ENCODE results near the gene CDC6.

Gene CDC6

DNA sequence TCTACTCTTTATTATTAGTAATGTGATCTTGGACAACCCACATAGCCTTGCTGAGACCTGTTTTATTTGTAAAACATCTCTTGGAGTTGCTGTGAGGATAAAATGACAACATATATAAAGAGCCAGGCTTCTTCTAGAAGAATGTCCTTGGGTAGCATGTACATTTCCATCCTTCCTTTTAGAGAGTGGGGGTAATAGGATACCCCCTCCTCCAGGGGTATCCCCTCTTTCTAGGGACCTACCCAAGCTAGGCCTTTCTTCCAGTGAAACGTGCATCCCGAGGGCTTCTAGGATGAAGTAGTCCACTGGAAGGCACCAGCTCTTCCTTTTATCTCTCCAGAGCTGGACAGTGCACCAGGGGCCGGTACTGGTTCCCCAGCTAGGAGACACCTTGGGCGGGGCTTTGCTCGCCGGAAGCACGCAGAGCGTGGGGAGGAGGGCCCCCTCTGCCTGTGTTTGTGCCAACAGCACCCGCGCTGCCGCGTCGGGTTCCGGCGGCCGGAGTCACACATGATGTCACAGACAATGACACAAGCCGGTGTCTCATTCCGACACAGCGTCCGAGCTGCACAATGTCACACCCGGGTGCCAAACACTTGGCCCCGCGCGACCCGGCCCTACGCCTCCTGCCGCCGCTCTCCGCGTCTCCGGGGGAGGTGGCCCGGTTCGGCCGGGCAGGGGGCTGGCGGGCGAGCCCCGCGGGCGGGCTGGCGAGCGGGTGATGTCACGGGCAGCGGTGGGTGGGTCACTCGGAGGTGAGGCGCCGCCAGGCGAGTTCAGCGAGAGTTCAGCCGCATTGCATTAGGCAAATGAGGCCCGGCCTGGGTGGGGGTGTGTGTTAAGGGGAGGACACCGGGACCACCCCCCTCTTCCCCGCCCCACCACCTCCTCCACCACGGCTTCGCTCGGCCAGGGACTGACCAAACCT is 53.5 kb downstream of the CDC6 start:
- DNase-seq (ENCODE audit: low read depth), result peak; percentile 78

DNA sequence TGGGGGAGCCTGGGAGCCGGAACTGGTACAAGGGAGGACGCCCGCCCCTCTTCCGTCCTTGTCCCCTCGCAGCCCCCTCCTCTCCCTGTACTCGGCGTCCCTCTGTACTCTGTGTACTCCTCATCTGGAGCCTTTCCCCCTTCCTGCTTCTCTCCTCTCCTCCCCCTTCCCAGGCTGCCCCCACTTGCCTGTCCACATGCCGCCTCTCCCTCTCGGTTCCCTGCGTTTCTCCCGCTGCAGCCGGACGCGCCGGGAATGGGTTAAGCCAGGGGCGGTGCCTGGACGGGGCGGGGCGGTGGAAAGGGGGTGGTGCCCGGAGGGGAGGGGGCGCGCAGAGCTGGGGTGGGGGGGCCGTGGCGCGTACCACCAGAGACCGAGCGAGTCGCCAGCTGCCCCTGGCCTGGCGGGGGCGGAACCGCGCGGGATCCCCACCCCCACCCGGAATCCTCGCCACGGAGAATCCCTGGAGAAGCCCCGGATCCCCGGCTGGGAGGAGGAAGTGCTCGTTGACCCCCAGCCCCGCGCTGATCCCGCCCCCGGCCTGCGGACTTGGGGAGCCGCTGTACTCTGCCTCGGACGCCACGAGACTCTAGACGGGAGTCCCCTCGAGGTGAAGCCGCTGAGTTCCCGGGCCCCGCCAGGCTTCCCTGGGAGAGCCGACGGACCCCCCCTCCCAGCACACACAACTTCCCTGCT is 54.3 kb downstream of the CDC6 start:
- no peak for DNase-seq (ENCODE audit: low read depth)

DNA sequence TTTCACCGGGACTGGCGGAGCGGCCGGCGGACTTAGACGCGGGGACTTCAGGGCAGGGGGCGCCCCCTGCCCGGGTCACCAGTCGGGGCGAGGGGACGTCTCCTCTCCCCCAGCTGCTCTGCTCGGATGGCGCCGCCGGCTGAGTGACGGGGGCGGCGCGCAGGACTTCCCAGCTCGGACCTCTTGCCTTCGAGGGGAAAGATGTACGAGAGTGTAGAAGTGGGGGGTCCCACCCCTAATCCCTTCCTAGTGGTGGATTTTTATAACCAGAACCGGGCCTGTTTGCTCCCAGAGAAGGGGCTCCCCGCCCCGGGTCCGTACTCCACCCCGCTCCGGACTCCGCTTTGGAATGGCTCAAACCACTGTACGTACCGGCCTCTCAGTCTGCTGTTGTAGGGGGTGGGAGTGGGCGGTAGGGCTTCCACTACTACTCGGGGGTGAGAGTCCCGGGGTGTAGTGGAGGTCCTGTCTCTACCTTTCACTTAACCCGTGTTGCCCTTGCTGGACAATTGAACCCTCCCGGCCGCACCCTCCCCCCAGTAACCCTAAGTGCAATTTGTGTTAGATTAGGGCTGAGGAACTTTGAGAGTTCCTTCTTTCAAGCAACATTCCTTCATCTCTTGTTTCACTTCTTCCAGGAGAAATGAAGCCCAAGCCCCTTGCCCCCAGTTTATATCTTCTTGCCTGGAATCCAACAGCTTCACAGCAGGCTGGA is 55.0 kb downstream of the CDC6 start:
- no peak for DNase-seq (ENCODE audit: low read depth)

DNA sequence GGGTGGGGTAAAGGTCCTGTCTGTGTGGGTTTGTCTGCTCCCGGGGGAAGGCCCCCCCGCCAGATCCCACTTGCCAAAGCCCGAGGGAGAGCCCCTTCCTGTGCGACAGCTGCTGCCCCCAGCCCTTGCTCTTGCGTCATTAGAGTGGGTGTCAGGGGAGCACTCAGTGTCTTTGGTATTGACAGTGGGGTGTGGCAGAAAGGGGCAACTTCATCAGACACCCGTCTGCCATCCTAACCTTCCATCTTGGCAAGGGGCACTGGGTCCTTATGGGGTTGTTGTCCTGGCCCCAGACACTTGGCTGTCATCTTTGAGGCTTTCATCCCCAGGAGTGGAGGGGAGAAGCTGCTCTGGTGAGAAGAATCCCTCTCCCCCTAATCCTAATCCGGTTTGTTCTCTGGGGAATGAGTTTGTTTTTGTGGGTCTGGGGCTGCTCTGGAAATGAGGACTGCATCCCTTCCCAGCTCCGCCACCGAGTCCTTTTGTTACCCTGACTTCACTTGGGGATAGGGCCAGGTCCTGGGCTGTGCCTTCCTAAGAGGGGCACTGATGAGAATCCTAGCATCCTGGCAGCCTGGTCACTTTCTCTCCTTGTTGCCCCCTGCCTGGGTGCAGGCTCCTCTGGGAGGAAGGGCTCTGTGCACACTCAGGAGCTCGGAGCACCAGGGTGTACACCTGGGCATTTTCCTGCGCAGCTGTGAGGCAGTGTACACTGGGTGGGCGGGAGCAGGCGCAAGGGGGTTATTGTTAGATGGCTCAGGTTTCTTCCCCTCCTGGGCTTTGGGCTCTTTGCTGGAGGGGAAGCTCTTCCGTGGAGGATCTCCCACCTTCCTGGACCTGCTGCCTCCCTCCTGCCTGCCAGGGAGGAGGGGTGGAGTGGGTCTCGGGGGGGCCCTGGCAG is 55.8 kb downstream of the CDC6 start:
- no peak for DNase-seq (ENCODE audit: low read depth)

DNA sequence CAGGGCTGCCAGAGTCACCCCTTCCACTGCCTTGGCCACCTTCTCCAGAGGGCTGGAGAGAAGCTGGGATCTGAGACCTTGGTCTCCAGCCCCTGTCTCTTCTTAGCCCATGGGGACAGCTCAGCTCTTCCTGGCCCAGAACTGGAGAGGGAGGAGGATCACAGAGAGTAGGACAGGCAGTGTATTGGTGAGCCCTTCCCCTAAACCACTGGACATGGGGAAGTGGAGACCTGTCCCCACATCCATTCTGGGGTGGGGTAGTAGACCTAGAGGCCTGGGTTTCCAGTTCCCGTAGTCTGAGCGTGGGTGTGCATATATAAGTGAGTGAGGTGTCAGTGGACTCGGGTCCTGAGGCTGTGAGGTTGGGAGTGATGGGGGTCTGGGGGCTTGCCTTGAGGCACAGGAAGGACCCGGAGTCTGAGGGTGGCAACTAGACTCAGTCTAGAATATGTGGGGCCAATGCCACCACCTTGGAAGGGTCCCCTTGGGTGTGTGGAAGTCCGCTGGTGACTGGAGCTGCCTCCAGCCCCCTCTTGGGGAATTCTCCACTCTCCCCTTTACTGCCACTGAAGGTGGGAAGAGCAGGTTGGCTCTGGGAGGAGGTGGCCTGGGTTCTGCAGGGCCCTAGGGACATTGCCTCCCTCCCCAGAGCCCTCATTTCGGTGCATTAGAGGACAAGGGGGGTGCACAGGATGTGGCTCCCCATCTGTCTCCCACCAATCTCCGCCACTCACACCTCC is 56.9 kb downstream of the CDC6 start:
- no peak for DNase-seq (ENCODE audit: low read depth)

DNA sequence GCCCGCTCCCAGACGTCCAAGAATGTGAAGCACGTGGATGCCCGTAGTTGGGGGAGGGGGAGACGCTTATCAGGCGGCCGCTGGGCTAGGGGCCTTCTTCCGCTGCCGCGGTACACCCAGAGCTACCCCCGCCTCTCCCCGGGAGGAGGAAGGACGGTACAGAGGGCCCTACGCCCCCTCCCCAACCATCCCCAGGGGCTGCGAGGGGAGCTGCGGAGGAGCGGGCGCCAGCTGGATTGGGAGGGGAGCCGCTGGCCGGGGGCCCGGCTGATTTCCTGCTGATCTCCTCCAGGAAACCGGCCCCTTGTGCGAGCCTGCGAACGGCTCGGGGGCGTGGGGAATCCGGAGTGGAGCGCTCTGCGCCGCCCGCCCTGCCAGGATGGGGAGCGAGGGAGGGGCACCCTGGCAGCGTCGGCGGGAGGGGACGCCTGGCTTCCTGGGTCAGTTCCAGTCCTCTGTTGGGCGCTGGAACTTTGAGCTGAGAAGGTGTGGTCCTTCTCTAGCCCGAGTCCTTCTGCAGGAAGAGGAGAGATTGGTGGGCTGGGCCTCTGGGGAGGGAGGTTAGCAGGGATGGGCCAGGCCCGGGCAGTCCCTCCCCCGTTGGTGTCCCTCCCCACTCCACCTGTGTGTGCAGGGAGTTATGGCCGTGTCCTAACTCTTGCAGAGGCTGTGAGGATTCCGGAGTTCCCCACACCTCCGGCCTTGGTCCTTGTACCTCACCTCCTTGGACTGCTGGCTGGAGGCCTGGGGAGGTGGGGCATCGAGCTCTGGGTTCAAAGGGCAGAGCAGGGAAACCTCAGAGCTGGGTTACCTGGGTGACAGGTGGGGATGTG is 57.7 kb downstream of the CDC6 start:
- no peak for DNase-seq (ENCODE audit: low read depth)

DNA sequence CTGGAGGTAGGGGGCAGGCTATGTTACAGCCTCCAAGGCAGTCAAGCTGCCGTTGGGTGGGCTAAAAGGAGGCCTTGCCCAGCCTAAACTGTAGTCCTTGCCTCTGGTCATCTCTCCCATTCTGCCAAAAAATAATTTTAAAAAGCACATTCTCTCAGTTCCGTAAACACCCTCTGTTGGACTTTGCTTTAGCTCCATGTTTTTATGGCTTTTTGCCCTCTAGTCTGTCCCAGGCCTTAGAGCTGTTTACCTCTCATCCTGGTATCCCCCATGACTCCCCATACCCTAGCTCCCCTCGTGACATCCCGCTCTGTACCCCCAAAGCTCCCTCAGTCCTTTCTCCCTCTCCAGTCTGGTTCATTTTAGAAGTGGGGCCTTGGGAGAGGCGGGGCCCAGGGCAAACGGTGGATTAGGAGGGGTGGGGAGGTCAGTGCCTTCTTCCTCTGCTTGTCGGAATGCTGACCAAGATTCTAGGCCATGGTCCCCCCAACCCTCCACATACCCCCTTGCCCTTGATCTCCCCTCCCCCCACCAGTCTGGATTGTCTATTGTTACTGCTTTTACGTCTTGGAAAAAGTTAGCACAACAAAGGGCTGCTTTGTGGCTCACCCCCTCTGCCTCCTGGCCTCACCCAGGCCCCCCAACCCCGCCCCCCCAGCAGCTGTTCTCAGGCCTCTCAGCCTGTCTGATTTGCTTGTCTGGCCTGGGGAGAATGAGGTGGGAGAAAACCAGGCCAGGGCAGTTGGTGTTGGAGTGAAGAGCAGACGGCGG is 58.5 kb downstream of the CDC6 start:
- DNase-seq (ENCODE audit: low read depth), result no peak

DNA sequence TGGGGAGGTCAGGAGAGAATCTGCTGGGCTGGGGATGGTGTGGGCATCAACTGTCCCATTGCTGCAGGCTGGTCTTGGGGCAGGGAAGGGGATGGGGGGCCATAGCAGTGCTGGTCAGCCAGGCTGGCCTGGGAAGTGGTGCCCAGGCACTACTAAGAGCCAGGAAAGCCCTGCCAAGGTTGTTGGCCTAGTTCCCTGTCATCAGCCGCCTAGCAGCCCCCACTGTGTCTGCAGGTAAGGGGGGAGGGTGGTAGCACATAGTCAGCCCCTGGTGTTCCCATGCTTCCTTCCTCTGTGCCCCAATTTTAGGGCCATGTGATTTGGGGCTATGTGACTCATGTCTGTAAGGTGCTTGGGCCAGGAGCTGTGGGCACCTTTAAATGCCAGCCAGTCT is 59.1 kb downstream of the CDC6 start:
- DNase-seq (ENCODE audit: low read depth), result no peak

DNA sequence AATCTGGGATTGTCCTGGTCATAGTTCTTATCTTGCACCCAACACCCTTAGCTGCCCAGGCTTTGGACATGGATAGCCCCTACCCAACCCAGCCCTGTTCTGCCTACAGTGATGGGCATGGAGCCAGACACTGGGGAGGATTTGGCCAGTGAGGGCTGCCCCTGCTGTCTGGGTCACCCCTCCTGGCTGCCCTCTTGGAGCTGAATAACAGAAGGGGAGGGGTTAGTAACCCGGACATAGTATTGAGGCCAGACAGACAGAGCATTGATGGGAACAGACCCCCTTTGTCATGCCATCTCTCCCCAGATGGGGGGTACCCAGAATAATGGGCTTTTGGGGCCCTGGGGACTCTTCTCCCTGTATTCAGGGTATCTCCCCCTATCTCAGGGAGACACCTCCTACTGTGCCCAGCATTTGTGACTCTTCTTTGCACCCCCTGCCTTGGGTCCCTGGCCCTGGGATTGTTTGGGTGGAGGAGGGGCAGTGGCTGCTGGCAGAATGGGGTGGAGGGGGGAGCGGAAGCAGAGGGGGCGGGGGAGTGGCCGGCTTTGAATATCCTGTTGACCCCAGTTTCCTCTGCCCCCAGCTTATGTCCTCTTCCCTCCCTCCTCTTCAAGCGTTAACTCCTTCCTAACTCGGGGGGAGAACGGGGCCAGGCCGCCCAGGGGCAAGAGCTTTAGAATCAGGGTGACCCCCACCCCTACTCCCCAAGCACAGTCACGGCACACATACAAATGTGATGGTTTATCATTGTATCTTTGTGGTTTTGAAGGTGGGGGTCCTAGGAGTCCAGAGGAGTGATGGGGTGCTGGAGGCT is 59.8 kb downstream of the CDC6 start:
- DNase-seq (ENCODE audit: low read depth), result no peak

DNA sequence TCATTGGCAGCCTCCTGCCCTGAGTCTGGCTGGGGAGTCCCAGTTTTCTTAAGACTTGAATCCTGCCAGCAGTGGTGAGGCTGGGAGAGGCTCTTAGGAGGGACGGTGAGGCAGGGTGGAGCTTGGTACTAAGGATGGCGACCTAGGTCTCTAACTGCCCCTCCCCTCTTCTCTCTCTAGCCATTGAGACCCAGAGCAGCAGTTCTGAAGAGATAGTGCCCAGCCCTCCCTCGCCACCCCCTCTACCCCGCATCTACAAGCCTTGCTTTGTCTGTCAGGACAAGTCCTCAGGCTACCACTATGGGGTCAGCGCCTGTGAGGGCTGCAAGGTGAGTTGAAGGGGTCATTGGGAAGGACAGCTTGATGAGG is 60.4 kb downstream of the CDC6 start:
- DNase-seq (ENCODE audit: low read depth), result no peak

DNA sequence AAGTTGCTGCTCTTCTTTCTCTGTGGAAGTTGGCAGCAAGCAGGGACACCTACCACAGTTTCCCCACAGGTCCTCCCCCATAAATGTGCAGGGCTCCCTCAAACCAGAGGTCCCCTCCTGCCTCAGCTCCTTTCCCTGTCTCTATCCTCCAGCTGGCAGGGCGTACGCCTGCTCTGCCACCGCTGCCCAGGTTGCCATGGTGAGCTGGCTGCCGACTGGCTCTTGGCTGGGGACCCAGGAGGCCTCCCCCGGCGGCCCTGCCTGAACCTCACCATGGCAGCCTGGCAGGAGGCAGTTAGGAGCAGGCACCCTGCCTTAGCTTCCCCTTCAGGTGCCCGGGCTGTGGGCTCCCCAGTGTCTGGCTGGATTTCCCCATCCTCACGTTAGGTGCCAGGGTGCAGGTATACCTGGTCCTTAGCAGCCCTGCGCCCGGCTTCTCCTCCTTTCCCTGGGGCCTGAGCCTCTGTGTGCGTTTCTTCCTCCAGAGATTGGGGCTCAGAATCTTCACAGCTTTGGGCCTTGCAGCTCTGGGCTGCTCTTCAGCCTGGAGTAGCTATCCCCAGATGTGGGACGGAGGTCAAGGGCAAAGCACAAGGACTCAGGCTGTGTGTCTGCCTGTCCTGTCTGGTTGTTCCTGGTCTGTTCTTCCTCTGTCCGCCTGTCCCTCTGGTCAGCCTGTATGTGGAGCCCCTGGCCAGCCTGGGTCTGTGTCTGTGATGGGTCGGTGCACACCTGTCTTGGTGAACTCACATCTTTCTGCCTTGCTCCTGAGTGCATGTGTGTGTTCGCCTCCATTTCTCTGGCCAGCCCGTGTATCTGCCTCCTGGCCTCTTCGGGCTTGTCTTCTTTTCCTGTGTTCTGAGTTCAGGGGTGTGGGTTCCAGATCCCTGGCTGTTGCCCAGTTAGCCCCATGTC is 61.1 kb downstream of the CDC6 start:
- DNase-seq (ENCODE audit: low read depth), result no peak

DNA sequence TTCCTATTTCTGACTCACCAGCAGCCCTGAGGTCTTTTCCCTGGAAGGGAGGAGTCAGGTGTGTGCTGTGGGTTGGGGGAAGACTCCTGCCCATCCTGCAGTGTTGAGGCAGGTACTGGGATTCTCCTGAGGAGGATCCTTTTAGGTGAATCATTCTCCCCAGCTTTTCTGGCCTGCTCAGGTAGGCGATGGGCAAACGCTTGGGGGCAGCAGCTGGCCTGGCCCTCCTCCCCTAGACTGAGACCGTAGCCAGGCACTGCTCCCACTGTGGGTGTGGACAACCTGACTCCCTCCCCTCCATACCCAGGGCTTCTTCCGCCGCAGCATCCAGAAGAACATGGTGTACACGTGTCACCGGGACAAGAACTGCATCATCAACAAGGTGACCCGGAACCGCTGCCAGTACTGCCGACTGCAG is 61.8 kb downstream of the CDC6 start:
- no peak for DNase-seq (ENCODE audit: low read depth)

DNA sequence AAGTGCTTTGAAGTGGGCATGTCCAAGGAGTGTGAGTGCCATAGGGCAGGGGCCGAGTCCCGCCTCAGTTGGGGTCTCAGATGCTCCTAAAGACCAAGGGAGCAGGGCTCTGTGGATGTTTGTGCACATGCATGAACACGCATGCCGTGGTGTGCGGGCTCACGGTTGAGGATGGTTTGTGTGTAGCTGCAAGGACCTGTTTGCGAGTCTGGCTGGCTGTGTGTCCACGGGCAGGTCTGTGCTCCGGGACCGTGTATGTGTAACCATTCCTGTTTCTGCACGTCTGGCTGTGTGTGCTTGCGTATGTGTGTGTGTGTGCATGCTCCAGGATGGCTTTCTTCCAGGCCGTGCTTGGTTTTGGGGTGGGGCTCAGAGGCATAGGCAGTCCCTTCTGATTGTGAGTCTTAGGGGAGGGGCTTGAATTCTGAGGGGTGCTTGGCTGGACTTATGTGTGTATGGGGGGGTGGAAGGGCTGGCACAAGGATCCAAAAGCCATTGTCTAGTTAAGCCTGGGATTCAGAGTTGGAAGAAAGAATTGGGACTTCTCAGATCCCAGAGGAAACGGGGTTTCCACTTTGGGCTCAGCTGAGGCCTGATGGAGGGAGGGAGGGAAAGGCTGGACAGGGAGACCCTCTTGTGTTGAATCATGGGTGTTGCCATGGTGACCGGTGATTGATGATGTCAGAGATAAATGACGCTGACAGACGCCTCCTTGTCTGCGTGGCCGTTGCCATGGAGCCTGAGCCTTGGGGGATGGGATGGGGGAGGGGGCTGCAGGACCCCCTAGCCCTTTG is 62.4 kb downstream of the CDC6 start:
- DNase-seq (ENCODE audit: low read depth), result no peak

DNA sequence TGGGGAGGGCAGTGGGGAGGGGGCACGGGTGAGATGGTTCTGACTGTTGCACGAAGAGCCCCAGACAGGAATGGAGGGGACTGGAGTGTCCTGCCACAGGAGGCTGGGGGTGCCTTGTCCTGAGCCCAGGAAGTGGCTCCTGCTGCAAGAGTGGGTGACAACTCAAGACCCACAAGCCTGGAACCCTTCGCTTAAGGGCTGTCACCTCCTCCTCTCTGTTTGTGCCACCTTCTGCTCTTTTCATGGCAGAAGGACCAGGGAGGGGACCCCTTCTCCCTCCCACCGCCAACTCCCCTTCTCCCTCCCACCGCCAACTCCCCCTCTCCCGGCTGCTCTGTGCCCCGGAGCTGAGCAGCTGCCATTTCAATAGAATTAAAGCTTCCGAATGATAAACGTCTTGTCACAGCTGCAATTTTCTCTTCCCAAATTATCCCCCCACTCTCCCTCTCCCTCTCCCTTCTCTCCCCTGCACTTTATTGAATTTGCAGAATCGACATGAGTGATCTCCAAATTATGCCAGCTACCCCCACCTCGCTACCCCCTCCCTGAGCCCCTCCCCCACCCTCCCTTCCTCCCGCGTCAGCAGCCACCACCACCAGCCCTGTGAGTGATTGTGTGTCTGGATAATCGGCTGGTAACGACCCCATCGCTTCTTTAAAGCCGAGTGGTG is 63.1 kb downstream of the CDC6 start:
- DNase-seq (ENCODE audit: low read depth), result no peak

DNA sequence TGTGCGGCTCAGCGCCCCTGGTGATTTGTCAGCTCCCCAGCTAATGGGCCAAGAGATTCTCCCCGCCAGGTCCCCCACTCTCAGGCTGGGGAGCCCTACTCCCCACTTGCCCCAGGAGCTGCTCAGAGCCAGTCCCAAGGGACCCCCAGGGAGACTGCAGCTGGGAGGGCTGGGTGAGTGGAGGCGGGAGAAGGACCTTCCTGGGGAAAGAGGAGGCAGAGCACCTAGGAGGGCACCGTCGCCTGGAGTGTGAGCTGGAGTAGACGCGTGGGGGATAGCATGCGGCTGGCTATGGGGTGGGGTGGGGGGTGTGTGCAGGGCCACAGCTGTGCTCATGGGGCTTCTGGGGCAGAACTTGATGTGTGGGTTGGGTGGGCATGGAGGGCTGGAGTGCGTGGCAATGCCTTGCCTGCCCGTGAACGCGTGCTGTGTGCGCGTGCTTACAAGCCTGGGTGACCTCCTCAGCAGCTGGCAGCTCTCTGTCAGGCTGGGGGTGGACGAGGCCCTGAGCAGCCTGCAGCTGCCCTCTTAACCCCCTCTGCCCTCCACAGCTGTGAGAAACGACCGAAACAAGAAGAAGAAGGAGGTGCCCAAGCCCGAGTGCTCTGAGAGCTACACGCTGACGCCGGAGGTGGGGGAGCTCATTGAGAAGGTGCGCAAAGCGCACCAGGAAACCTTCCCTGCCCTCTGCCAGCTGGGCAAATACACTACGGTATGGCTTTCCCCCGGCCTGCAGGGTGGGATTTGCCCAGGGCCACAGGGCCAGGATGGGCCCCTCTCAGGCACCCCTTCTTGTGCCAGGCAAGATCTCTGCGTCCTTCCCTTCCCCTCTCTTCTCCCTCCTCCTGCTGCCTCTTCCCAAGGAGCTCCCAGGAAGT is 63.9 kb downstream of the CDC6 start:
- no peak for DNase-seq (ENCODE audit: low read depth)
